SU-DHL-6 (cell line): ENCODE data around the gene SLC51B.
"Not testable (repeated sequence)": the region's sequence is repeated elsewhere in the genome, so short reads cannot be mapped to it uniquely, and the experiment has no call there.

Source experiments
- H2AFZ ChIP-seq: fragments of 200-600 bp; sonication (generic); 2 replicates; pipeline ENCODE4 v1.6.1; 2014; ENCODE audit warnings: low read depth, mild to moderate bottlenecking, moderate library complexity, mixed read lengths, antibody characterized with exemption, low read length; ENCODE audit not compliant: severe bottlenecking
- H3F3A ChIP-seq: fragments of 200-600 bp; shearing (Covaris generic); 2 replicates; pipeline ENCODE4 v1.6.0; 2016; ENCODE audit warnings: antibody characterized with exemption, mild to moderate bottlenecking; ENCODE audit not compliant: insufficient read depth
- H3K27ac ChIP-seq: fragments of 200-600 bp; sonication (generic); 2 replicates; pipeline ENCODE4 v1.5.1; 2016; ENCODE audit warnings: low read depth, mild to moderate bottlenecking, low read length, moderate library complexity, mixed read lengths
- H3K27me3 ChIP-seq: fragments of 200-600 bp; sonication (generic), shearing (Covaris generic); 2 replicates; pipeline ENCODE4 v1.6.0; 2014; ENCODE audit warnings: mild to moderate bottlenecking, low read length
- H3K36me3 ChIP-seq: fragments of 200-600 bp; sonication (generic); 2 replicates; pipeline ENCODE4 v1.6.1; 2014; ENCODE audit warnings: mild to moderate bottlenecking, low read length, mixed read lengths
- H3K4me2 ChIP-seq: fragments of 300-600, 200-600 bp; shearing (Covaris generic), sonication (generic); 2 replicates; pipeline ENCODE4 v1.6.0; 2014; ENCODE audit warnings: low read length, low read depth, mild to moderate bottlenecking; ENCODE audit not compliant: poor library complexity, severe bottlenecking
- H3K4me3 ChIP-seq: fragments of 200-600 bp; sonication (generic); 2 replicates; pipeline ENCODE4 v1.5.1; 2014; ENCODE audit warnings: antibody characterized with exemption, low read length, mild to moderate bottlenecking, mixed read lengths; ENCODE audit not compliant: insufficient read depth, poor library complexity, severe bottlenecking
- H3K79me2 ChIP-seq: fragments of 200-600 bp; sonication (generic); 2 replicates; pipeline ENCODE4 v1.6.1; 2014; ENCODE audit warnings: mild to moderate bottlenecking, low read length, moderate library complexity; ENCODE audit not compliant: insufficient read depth
- H3K9ac ChIP-seq: fragments of 200-600 bp; sonication (generic); 2 replicates; pipeline ENCODE4 v1.7.0; 2014; ENCODE audit warnings: mild to moderate bottlenecking, low read length
- H3K9me2 ChIP-seq: fragments of 200-600 bp; sonication (generic); replicated peaks from 2 replicates; pipeline ENCODE4 v1.6.1; 2014; ENCODE audit warnings: low read length; ENCODE audit not compliant: insufficient read depth
- H3K9me3 ChIP-seq: fragments of 200-600 bp; sonication (generic); 2 replicates; pipeline ENCODE4 v1.6.1; 2014; ENCODE audit warnings: low read length, mixed read lengths; ENCODE audit not compliant: insufficient read depth
- H4K20me1 ChIP-seq: fragments of 200-600 bp; sonication (generic); 2 replicates; pipeline ENCODE4 v1.6.1; 2014; ENCODE audit warnings: low read depth, mild to moderate bottlenecking, antibody characterized with exemption, low read length, moderate library complexity, mixed read lengths
- CTCF ChIP-seq: fragments of 200-600 bp; sonication (generic); IDR thresholded peaks from one replicate; pipeline ENCODE4 v1.5.1; 2017; ENCODE audit warnings: antibody characterized with exemption, mild to moderate bottlenecking, low read length, moderate library complexity; ENCODE audit not compliant: insufficient read depth, poor library complexity, severe bottlenecking
- EZH2phosphoT487 ChIP-seq: fragments of 200-600 bp; sonication (generic), shearing (Covaris generic); conservative IDR thresholded peaks from 2 replicates; pipeline ENCODE4 v1.6.1; 2018; ENCODE audit warnings: mild to moderate bottlenecking, antibody characterized with exemption, low read length, moderate library complexity, mixed read lengths

The SLC51B gene

GRCh38 chr15:65096481-65097385, 51.5 kb downstream of the SLC51B start:
- H2AFZ ChIP-seq = no peak overlapping the region
- no peak overlapping the region for H3K4me2 ChIP-seq
- no peaks in the 10 kb centered on the region for H3K27me3 ChIP-seq
- H3K4me3 ChIP-seq = no peak overlapping the region
- H3K9ac ChIP-seq = no peak overlapping the region
- H4K20me1 ChIP-seq = no peaks in the 10 kb centered on the region
- no peaks in the 10 kb centered on the region for H3F3A ChIP-seq
- H3K9me3 ChIP-seq = no peaks in the 10 kb centered on the region
- no peak overlapping the region for H3K27ac ChIP-seq
- no peaks in the 10 kb centered on the region for H3K79me2 ChIP-seq
- no peaks in the 10 kb centered on the region for H3K36me3 ChIP-seq
- H3K9me2 ChIP-seq = no peaks in the 10 kb centered on the region
- no peak for TF ChIP-seq CTCF
- TF ChIP-seq EZH2phosphoT487 = no peak

- Histone ChIP-seq H3K79me2 (no peaks in the 10 kb centered on the region), H3K27me3 (no peaks in the 10 kb centered on the region), H3K36me3 (no peaks in the 10 kb centered on the region), H3K9me3 (no peaks in the 10 kb centered on the region), H3K4me3 (no peak overlapping the region), H4K20me1 (no peaks in the 10 kb centered on the region), H3K9me2 (no peaks in the 10 kb centered on the region), H3K4me2 (no peak overlapping the region), H3K9ac (no peak overlapping the region), H3F3A (no peaks in the 10 kb centered on the region), H2AFZ (no peak overlapping the region), H3K27ac (no peak overlapping the region)
- TF ChIP-seq EZH2phosphoT487 (no peak), CTCF (no peak)
These were observed 52.6 kb downstream of the SLC51B start for GRCh38 chr15:65097651-65098263.

GRCh38 chr15:65099336-65099735, 54.1 kb downstream of the SLC51B start:
- H3K4me3 ChIP-seq = no peak overlapping the region
- no peak for TF ChIP-seq CTCF
- H3K36me3 ChIP-seq = no peaks in the 10 kb centered on the region
- no peaks in the 10 kb centered on the region for H3K9me3 ChIP-seq
- H2AFZ ChIP-seq = no peak overlapping the region
- H3K9ac ChIP-seq = no peak overlapping the region
- no peaks in the 10 kb centered on the region for H3K9me2 ChIP-seq
- no peak overlapping the region for H3K4me2 ChIP-seq
- H3K79me2 ChIP-seq = no peaks in the 10 kb centered on the region
- H4K20me1 ChIP-seq = no peaks in the 10 kb centered on the region
- no peaks in the 10 kb centered on the region for H3F3A ChIP-seq
- H3K27ac ChIP-seq = no peak overlapping the region
- no peaks in the 10 kb centered on the region for H3K27me3 ChIP-seq

- H4K20me1 ChIP-seq, H3K9ac ChIP-seq, H3K9me3 ChIP-seq, H3K27ac ChIP-seq, H3F3A ChIP-seq, H3K36me3 ChIP-seq, H3K4me3 ChIP-seq, H3K9me2 ChIP-seq, H3K79me2 ChIP-seq, H2AFZ ChIP-seq, H3K27me3 ChIP-seq, H3K4me2 ChIP-seq: not testable (repeated sequence)
These were observed 54.6 kb downstream of the SLC51B start for GRCh38 chr15:65099801-65100200.
